ENCODE results near the gene ICAM4.
A peak's percentile ranks its signal among the peaks of the same experiment; 100 is the strongest.

Gene ICAM4

GRCh38 chr19:10289167-10289835, 2.5 kb downstream of the ICAM4 start:
- peak; percentile 62 for DNase-seq
- H3K4ac ChIP-seq (ENCODE audit: low read depth in 1 of 2, low read length in 2 of 2) = no peak overlapping the region
- 2% methylated on average over 37 of the region's 50 CpGs for WGBS
- peak overlapping the region; percentile 31 for H2BK15ac ChIP-seq (ENCODE audit: low read depth, poor library complexity, severe bottlenecking)
- no peak overlapping the region for H3K9ac ChIP-seq (ENCODE audit: low read length)
- H2BK5ac ChIP-seq (ENCODE audit: low read depth, low read length, poor library complexity, severe bottlenecking) = no peak overlapping the region
- no peak overlapping the region for H2BK120ac ChIP-seq (ENCODE audit: low read depth, low read length)
- no peak overlapping the region for H3K27ac ChIP-seq (ENCODE audit: low read length, poor library complexity, severe bottlenecking)
- H3K4me3 ChIP-seq (ENCODE audit: insufficient read depth in 1 of 2, low read depth in 1 of 2, low read length in 2 of 2) = peak overlapping the region; percentile 35 to 53
- no peak overlapping the region for H2BK12ac ChIP-seq (ENCODE audit: low read length in 2 of 2)
- peaks cover 9% of the 10 kb centered on the region for H3K9me3 ChIP-seq (ENCODE audit: control insufficient read depth, low read length)
- no peak overlapping the region for H3K14ac ChIP-seq (ENCODE audit: low read length in 2 of 2)
- H4K8ac ChIP-seq (ENCODE audit: low read length) = no peak overlapping the region
- no peaks in the 10 kb centered on the region for H3K79me1 ChIP-seq (replicated peaks; ENCODE audit: low read length, poor library complexity, severe bottlenecking)
- H3K27me3 ChIP-seq (ENCODE audit: control insufficient read depth in 1 of 2, insufficient read depth in 1 of 2, low read length in 2 of 2) = peaks cover 73 to 83% of the 10 kb centered on the region in 2 experiments
- peaks cover 55% of the 10 kb centered on the region for H3K4me1 ChIP-seq (ENCODE audit: control insufficient read depth, insufficient read depth, low read depth, low read length)
- H3K23ac ChIP-seq (ENCODE audit: low read length in 2 of 2) = no peak overlapping the region
- H3K4me2 ChIP-seq (ENCODE audit: low read length, poor library complexity, severe bottlenecking) = peak overlapping the region; percentile 68
- peak overlapping the region in 1 of 2 experiments; percentile 50 for H3K18ac ChIP-seq (ENCODE audit: low read depth in 1 of 2, low read length in 2 of 2)
- H2AFZ ChIP-seq (ENCODE audit: low read depth, low read length) = peak overlapping the region; percentile 18
- H3K36me3 ChIP-seq (ENCODE audit: control insufficient read depth in 1 of 2, insufficient read depth in 2 of 2, low read depth in 1 of 2, low read length in 2 of 2) = peaks cover 14 to 20% of the 10 kb centered on the region in 2 experiments
- H2AK5ac ChIP-seq (ENCODE audit: low read length, severe bottlenecking) = no peak overlapping the region
- no peak overlapping the region for H4K91ac ChIP-seq (ENCODE audit: low read length)

- H3K14ac ChIP-seq (ENCODE audit: low read length in 2 of 2) = no peak within 1 kb of the TSS
- peaks cover 9% of the 10 kb centered on the region for H3K9me3 ChIP-seq (ENCODE audit: control insufficient read depth, low read length)
- H3K4me1 ChIP-seq (ENCODE audit: control insufficient read depth, insufficient read depth, low read depth, low read length) = peaks cover 56% of the 10 kb centered on the region
- no peak within 1 kb of the TSS for H2AK5ac ChIP-seq (ENCODE audit: low read length, severe bottlenecking)
- H3K36me3 ChIP-seq (ENCODE audit: control insufficient read depth in 1 of 2, insufficient read depth in 2 of 2, low read depth in 1 of 2, low read length in 2 of 2) = peaks cover 8 to 14% of the 10 kb centered on the region in 2 experiments
- H3K27me3 ChIP-seq (ENCODE audit: control insufficient read depth in 1 of 2, insufficient read depth in 1 of 2, low read length in 2 of 2) = peaks cover 79 to 89% of the 10 kb centered on the region in 2 experiments
- H4K8ac ChIP-seq (ENCODE audit: low read length) = no peak within 1 kb of the TSS
- no peak within 1 kb of the TSS for H2BK5ac ChIP-seq (ENCODE audit: low read depth, low read length, poor library complexity, severe bottlenecking)
- H3K4me2 ChIP-seq (ENCODE audit: low read length, poor library complexity, severe bottlenecking) = peak within 1 kb of the TSS; percentile 78
- peak within 1 kb of the TSS; percentile 31 for H2BK15ac ChIP-seq (ENCODE audit: low read depth, poor library complexity, severe bottlenecking)
- H3K23ac ChIP-seq (ENCODE audit: low read length in 2 of 2) = peak within 1 kb of the TSS in 1 of 2 experiments; percentile 92
- H3K79me1 ChIP-seq (replicated peaks; ENCODE audit: low read length, poor library complexity, severe bottlenecking) = no peaks in the 10 kb centered on the region
- H3K4ac ChIP-seq (ENCODE audit: low read depth in 1 of 2, low read length in 2 of 2) = no peak within 1 kb of the TSS
- no peak within 1 kb of the TSS for H4K91ac ChIP-seq (ENCODE audit: low read length)
- H3K9ac ChIP-seq (ENCODE audit: low read length) = no peak within 1 kb of the TSS
- H2BK120ac ChIP-seq (ENCODE audit: low read depth, low read length) = no peak within 1 kb of the TSS
- H2BK12ac ChIP-seq (ENCODE audit: low read length in 2 of 2) = peak within 1 kb of the TSS in 1 of 2 experiments; percentile 11
- no peak for DNase-seq
- H3K18ac ChIP-seq (ENCODE audit: low read depth in 1 of 2, low read length in 2 of 2) = peak within 1 kb of the TSS in 1 of 2 experiments; percentile 50
- WGBS = 4% methylated on average over 45 of the region's 45 CpGs
- H3K4me3 ChIP-seq (ENCODE audit: insufficient read depth in 1 of 2, low read depth in 1 of 2, low read length in 2 of 2) = peak within 1 kb of the TSS; percentile 43 to 56
- no peak within 1 kb of the TSS for H3K27ac ChIP-seq (ENCODE audit: low read length, poor library complexity, severe bottlenecking)
- H2AFZ ChIP-seq (ENCODE audit: low read depth, low read length) = peak within 1 kb of the TSS; percentile 18
These were observed 3.1 kb downstream of the ICAM4 start, which contains the start of gene ICAM5 for GRCh38 chr19:10289836-10290356. Gene ICAM5 (plus strand): TSS chr19:10289952. CDS start chr19:10290044, 92 bp downstream.

- no peak overlapping the region for H2BK5ac ChIP-seq (ENCODE audit: low read depth, low read length, poor library complexity, severe bottlenecking)
- WGBS = under 1% methylated on average over 30 of the region's 30 CpGs
- H4K8ac ChIP-seq (ENCODE audit: low read length) = no peak overlapping the region
- no peak for DNase-seq
- no peak overlapping the region for H3K4ac ChIP-seq (ENCODE audit: low read depth in 1 of 2, low read length in 2 of 2)
- H3K18ac ChIP-seq (ENCODE audit: low read depth in 1 of 2, low read length in 2 of 2) = no peak overlapping the region
- no peak overlapping the region for H2BK120ac ChIP-seq (ENCODE audit: low read depth, low read length)
- peaks cover 3 to 9% of the 10 kb centered on the region in 2 experiments for H3K36me3 ChIP-seq (ENCODE audit: control insufficient read depth in 1 of 2, insufficient read depth in 2 of 2, low read depth in 1 of 2, low read length in 2 of 2)
- peaks cover 59% of the 10 kb centered on the region for H3K4me1 ChIP-seq (ENCODE audit: control insufficient read depth, insufficient read depth, low read depth, low read length)
- H2AFZ ChIP-seq (ENCODE audit: low read depth, low read length) = no peak overlapping the region
- peak overlapping the region; percentile 17 to 56 for H3K4me3 ChIP-seq (ENCODE audit: insufficient read depth in 1 of 2, low read depth in 1 of 2, low read length in 2 of 2)
- no peaks in the 10 kb centered on the region for H3K79me1 ChIP-seq (replicated peaks; ENCODE audit: low read length, poor library complexity, severe bottlenecking)
- no peak overlapping the region for H2BK12ac ChIP-seq (ENCODE audit: low read length in 2 of 2)
- peak overlapping the region; percentile 78 for H3K4me2 ChIP-seq (ENCODE audit: low read length, poor library complexity, severe bottlenecking)
- H2BK15ac ChIP-seq (ENCODE audit: low read depth, poor library complexity, severe bottlenecking) = no peak overlapping the region
- no peak overlapping the region for H4K91ac ChIP-seq (ENCODE audit: low read length)
- no peak overlapping the region for H3K9ac ChIP-seq (ENCODE audit: low read length)
- H3K27me3 ChIP-seq (ENCODE audit: control insufficient read depth in 1 of 2, insufficient read depth in 1 of 2, low read length in 2 of 2) = peaks cover 84 to 94% of the 10 kb centered on the region in 2 experiments
- no peak overlapping the region for H3K14ac ChIP-seq (ENCODE audit: low read length in 2 of 2)
- H3K23ac ChIP-seq (ENCODE audit: low read length in 2 of 2) = peak overlapping the region in 1 of 2 experiments; percentile 92
- no peak overlapping the region for H3K27ac ChIP-seq (ENCODE audit: low read length, poor library complexity, severe bottlenecking)
- peaks cover 9% of the 10 kb centered on the region for H3K9me3 ChIP-seq (ENCODE audit: control insufficient read depth, low read length)
- H2AK5ac ChIP-seq (ENCODE audit: low read length, severe bottlenecking) = no peak overlapping the region
These were observed 3.7 kb downstream of the ICAM4 start for GRCh38 chr19:10290357-10290875.

- Histone ChIP-seq H3K4ac (ENCODE audit: low read depth in 1 of 2, low read length in 2 of 2) (no peak overlapping the region), H3K18ac (ENCODE audit: low read depth in 1 of 2, low read length in 2 of 2) (peak overlapping the region in 1 of 2 experiments; percentile 22), H3K14ac (ENCODE audit: low read length in 2 of 2) (no peak overlapping the region), H4K91ac (ENCODE audit: low read length) (no peak overlapping the region), H3K23ac (ENCODE audit: low read length in 2 of 2) (peak overlapping the region in 1 of 2 experiments; percentile 92), H3K4me2 (ENCODE audit: low read length, poor library complexity, severe bottlenecking) (peak overlapping the region; percentile 78), H4K8ac (ENCODE audit: low read length) (no peak overlapping the region), H3K4me1 (ENCODE audit: control insufficient read depth, insufficient read depth, low read depth, low read length) (peaks cover 64% of the 10 kb centered on the region), H2AK5ac (ENCODE audit: low read length, severe bottlenecking) (no peak overlapping the region), H2BK5ac (ENCODE audit: low read depth, low read length, poor library complexity, severe bottlenecking) (no peak overlapping the region), H3K27ac (ENCODE audit: low read length, poor library complexity, severe bottlenecking) (no peak overlapping the region), H3K79me1 (replicated peaks; ENCODE audit: low read length, poor library complexity, severe bottlenecking) (no peaks in the 10 kb centered on the region), H3K9me3 (ENCODE audit: control insufficient read depth, low read length) (peaks cover 9% of the 10 kb centered on the region), H2AFZ (ENCODE audit: low read depth, low read length) (no peak overlapping the region), H3K9ac (ENCODE audit: low read length) (no peak overlapping the region), H3K4me3 (ENCODE audit: insufficient read depth in 1 of 2, low read depth in 1 of 2, low read length in 2 of 2) (peak overlapping the region; percentile 44 to 56), H2BK120ac (ENCODE audit: low read depth, low read length) (no peak overlapping the region), H3K36me3 (ENCODE audit: control insufficient read depth in 1 of 2, insufficient read depth in 2 of 2, low read depth in 1 of 2, low read length in 2 of 2) (peaks cover 3% of the 10 kb centered on the region in 2 experiments), H2BK15ac (ENCODE audit: low read depth, poor library complexity, severe bottlenecking) (no peak overlapping the region), H2BK12ac (ENCODE audit: low read length in 2 of 2) (no peak overlapping the region), H3K27me3 (ENCODE audit: control insufficient read depth in 1 of 2, insufficient read depth in 1 of 2, low read length in 2 of 2) (peaks cover 90 to 97% of the 10 kb centered on the region in 2 experiments)
- DNase-seq = peak; percentile 68
- WGBS = 2% methylated on average over 46 of the region's 57 CpGs
These were observed 4.3 kb downstream of the ICAM4 start for GRCh38 chr19:10290876-10291553.
